HG02852 (cell line): ENCODE measurements around the gene SEMA5A.

Experiments
- ATAC-seq: cut with Tn5 transposase; IDR thresholded peaks from one replicate; pipeline ENCODE4 v1.9.1; 2021; ENCODE audit warnings: mild to moderate bottlenecking, moderate library complexity; ENCODE audit not compliant: unreplicated experiment

Gene SEMA5A

GRCh38 chr5:9284781-9285307, 261.0 kb downstream of the SEMA5A start:
- no peak for ATAC-seq

- ATAC-seq = no peak
Measured at GRCh38 chr5:9284272-9284671, 261.6 kb downstream of the SEMA5A start.

GRCh38 chr5:9283473-9283872, 262.4 kb downstream of the SEMA5A start:
- no peak for ATAC-seq

- no peak for ATAC-seq
Measured at GRCh38 chr5:9283021-9283420, 262.9 kb downstream of the SEMA5A start.

GRCh38 chr5:9282211-9282610, 263.7 kb downstream of the SEMA5A start:
- no peak for ATAC-seq

GRCh38 chr5:9279774-9280173, 266.1 kb downstream of the SEMA5A start:
- no peak for ATAC-seq

- ATAC-seq = no peak
Measured at GRCh38 chr5:9278921-9279603, 266.8 kb downstream of the SEMA5A start.

GRCh38 chr5:9269014-9269413, 276.9 kb downstream of the SEMA5A start:
- ATAC-seq = no peak

GRCh38 chr5:9268226-9268625, 277.6 kb downstream of the SEMA5A start:
- no peak for ATAC-seq

- ATAC-seq = no peak
Measured at GRCh38 chr5:9265441-9266287, 280.2 kb downstream of the SEMA5A start.

GRCh38 chr5:9264301-9264700, 281.6 kb downstream of the SEMA5A start:
- ATAC-seq = no peak

GRCh38 chr5:9263656-9264055, 282.2 kb downstream of the SEMA5A start:
- ATAC-seq = no peak

GRCh38 chr5:9251379-9251980, 294.4 kb downstream of the SEMA5A start:
- no peak for ATAC-seq

- ATAC-seq = no peak
Measured at GRCh38 chr5:9249231-9249630, 296.6 kb downstream of the SEMA5A start.

- ATAC-seq = no peak
Measured at GRCh38 chr5:9245071-9245470, 300.8 kb downstream of the SEMA5A start.

GRCh38 chr5:9244417-9244816, 301.5 kb downstream of the SEMA5A start:
- ATAC-seq = no peak

GRCh38 chr5:9241479-9242305, 304.2 kb downstream of the SEMA5A start:
- no peak for ATAC-seq

- no peak for ATAC-seq
Measured at GRCh38 chr5:9240431-9240830, 305.4 kb downstream of the SEMA5A start.

GRCh38 chr5:9239626-9240025, 306.2 kb downstream of the SEMA5A start:
- no peak for ATAC-seq

GRCh38 chr5:9239071-9239470, 306.8 kb downstream of the SEMA5A start:
- ATAC-seq = no peak

GRCh38 chr5:9233712-9234111, 312.2 kb downstream of the SEMA5A start:
- ATAC-seq = no peak
